ENCODE data around the gene CRTAC1.

CRTAC1 gene

GRCh38 chr10:97891497-97892167 lies 138.8 kb downstream of the CRTAC1 start:
- H3K9me3 Mint-ChIP-seq = no peaks in the 10 kb centered on the region
- no peak overlapping the region for H3K27ac Mint-ChIP-seq
- peaks cover 24 to 27% of the 10 kb centered on the region in 2 donors for H3K27me3 Mint-ChIP-seq
- H3K36me3 Mint-ChIP-seq (ENCODE audit: insufficient read depth) = no peaks in the 10 kb centered on the region
- H3K4me3 Mint-ChIP-seq = no peak overlapping the region
- ATAC-seq (replicated peaks) = no peak
- no peak for DNase-seq
- H3K4me1 Mint-ChIP-seq (ENCODE audit: low read depth in 2 of 2) = peaks cover 0 to 11% of the 10 kb centered on the region in 2 donors

- Mint-ChIP-seq H3K9me3 (no peaks in the 10 kb centered on the region), H3K27me3 (peaks cover 11% of the 10 kb centered on the region in 2 donors), H3K4me1 (ENCODE audit: low read depth in 2 of 2) (peaks cover 0 to 11% of the 10 kb centered on the region in 2 donors), H3K36me3 (ENCODE audit: insufficient read depth) (no peaks in the 10 kb centered on the region), H3K4me3 (peak overlapping the region in 1 of 2 donors; percentile 62), H3K27ac (peak overlapping the region in 1 of 2 donors; percentile 89)
- DNase-seq (peak in 2 of 3 experiments; percentile 66 to 71), ATAC-seq (replicated peaks) (peak; percentile 96)
Measured at GRCh38 chr10:97889461-97890265, 140.8 kb downstream of the CRTAC1 start.

GRCh38 chr10:97888641-97889262 lies 141.7 kb downstream of the CRTAC1 start:
- Mint-ChIP-seq H3K27ac (peak overlapping the region in 1 of 2 donors; percentile 89), H3K4me1 (ENCODE audit: low read depth in 2 of 2) (peaks cover 0 to 11% of the 10 kb centered on the region in 2 donors), H3K4me3 (peak overlapping the region in 1 of 2 donors; percentile 62), H3K36me3 (ENCODE audit: insufficient read depth) (no peaks in the 10 kb centered on the region), H3K9me3 (no peaks in the 10 kb centered on the region), H3K27me3 (peaks cover 11% of the 10 kb centered on the region in 2 donors)
- no peak for DNase-seq
- ATAC-seq (replicated peaks) = no peak

- H3K27me3 Mint-ChIP-seq = peaks cover 11% of the 10 kb centered on the region in 2 donors
- H3K4me1 Mint-ChIP-seq (ENCODE audit: low read depth in 2 of 2) = peaks cover 0 to 11% of the 10 kb centered on the region in 2 donors
- H3K9me3 Mint-ChIP-seq = no peaks in the 10 kb centered on the region
- H3K4me3 Mint-ChIP-seq = no peak overlapping the region
- no peak for DNase-seq
- peak overlapping the region in 1 of 2 donors; percentile 71 for H3K27ac Mint-ChIP-seq
- H3K36me3 Mint-ChIP-seq (ENCODE audit: insufficient read depth) = no peaks in the 10 kb centered on the region
- ATAC-seq (replicated peaks) = no peak
Measured at GRCh38 chr10:97888134-97888533, 142.3 kb downstream of the CRTAC1 start.

- Mint-ChIP-seq H3K4me1 (ENCODE audit: low read depth in 2 of 2) (peaks cover 1 to 19% of the 10 kb centered on the region in 2 donors), H3K4me3 (no peak overlapping the region)
- ATAC-seq (replicated peaks) = no peak
Measured at GRCh38 chr10:97887399-97887798, 143.0 kb downstream of the CRTAC1 start.

GRCh38 chr10:97886286-97886685 lies 144.1 kb downstream of the CRTAC1 start:
- peaks cover 4 to 25% of the 10 kb centered on the region in 2 donors for H3K4me1 Mint-ChIP-seq (ENCODE audit: low read depth in 2 of 2)
- peaks cover 18 to 25% of the 10 kb centered on the region in 2 donors for H3K27me3 Mint-ChIP-seq
- H3K4me3 Mint-ChIP-seq = no peak overlapping the region
- DNase-seq = no peak
- H3K9me3 Mint-ChIP-seq = no peaks in the 10 kb centered on the region
- H3K27ac Mint-ChIP-seq = no peak overlapping the region
- H3K36me3 Mint-ChIP-seq (ENCODE audit: insufficient read depth) = no peaks in the 10 kb centered on the region
- ATAC-seq (replicated peaks) = no peak

More at GRCh38 chr10:97887399-97887798, 143.0 kb downstream of the CRTAC1 start:
- Mint-ChIP-seq H3K27ac (no peak overlapping the region), H3K9me3 (no peaks in the 10 kb centered on the region), H3K27me3 (peaks cover 11 to 14% of the 10 kb centered on the region in 2 donors), H3K36me3 (ENCODE audit: insufficient read depth) (no peaks in the 10 kb centered on the region)
- DNase-seq = no peak

GRCh38 chr10:97883092-97883485 lies 147.3 kb downstream of the CRTAC1 start:
- Mint-ChIP-seq H3K27ac (no peak overlapping the region), H3K4me3 (no peak overlapping the region), H3K27me3 (peaks cover 19 to 21% of the 10 kb centered on the region in 2 donors), H3K9me3 (no peaks in the 10 kb centered on the region), H3K36me3 (ENCODE audit: insufficient read depth) (no peaks in the 10 kb centered on the region), H3K4me1 (ENCODE audit: low read depth in 2 of 2) (peaks cover 4 to 17% of the 10 kb centered on the region in 2 donors)
- ATAC-seq (replicated peaks) = no peak
- DNase-seq = no peak

- ATAC-seq (replicated peaks) (peak; percentile 61), DNase-seq (no peak)
- peaks cover 4 to 14% of the 10 kb centered on the region in 2 donors for H3K4me1 Mint-ChIP-seq (ENCODE audit: low read depth in 2 of 2)
- no peaks in the 10 kb centered on the region for H3K9me3 Mint-ChIP-seq
- peaks cover 16% of the 10 kb centered on the region in 2 donors for H3K27me3 Mint-ChIP-seq
- peak overlapping the region in 1 of 2 donors; percentile 13 for H3K4me3 Mint-ChIP-seq
- no peaks in the 10 kb centered on the region for H3K36me3 Mint-ChIP-seq (ENCODE audit: insufficient read depth)
- H3K27ac Mint-ChIP-seq = peak overlapping the region in 1 of 2 donors; percentile 33
Measured at GRCh38 chr10:97882142-97883091, 148.0 kb downstream of the CRTAC1 start.

- Mint-ChIP-seq H3K4me1 (ENCODE audit: low read depth in 2 of 2) (peaks cover 4 to 14% of the 10 kb centered on the region in 2 donors), H3K4me3 (no peak overlapping the region), H3K27me3 (peaks cover 16 to 23% of the 10 kb centered on the region in 2 donors), H3K27ac (no peak overlapping the region), H3K9me3 (no peaks in the 10 kb centered on the region), H3K36me3 (ENCODE audit: insufficient read depth) (no peaks in the 10 kb centered on the region)
- DNase-seq (no peak), ATAC-seq (replicated peaks) (no peak)
Measured at GRCh38 chr10:97880109-97880508, 150.3 kb downstream of the CRTAC1 start.

GRCh38 chr10:97879241-97879640 lies 151.2 kb downstream of the CRTAC1 start:
- Mint-ChIP-seq H3K27ac (no peak overlapping the region), H3K4me1 (ENCODE audit: low read depth in 2 of 2) (peaks cover 4 to 14% of the 10 kb centered on the region in 2 donors), H3K4me3 (no peak overlapping the region), H3K36me3 (ENCODE audit: insufficient read depth) (no peaks in the 10 kb centered on the region), H3K9me3 (no peaks in the 10 kb centered on the region), H3K27me3 (peaks cover 16 to 26% of the 10 kb centered on the region in 2 donors)
- ATAC-seq (replicated peaks) = no peak
- no peak for DNase-seq

GRCh38 chr10:97876402-97876801 lies 154.0 kb downstream of the CRTAC1 start:
- no peak for DNase-seq
- H3K4me1 Mint-ChIP-seq (ENCODE audit: low read depth in 2 of 2) = no peaks in the 10 kb centered on the region
- H3K9me3 Mint-ChIP-seq = no peaks in the 10 kb centered on the region
- no peak overlapping the region for H3K4me3 Mint-ChIP-seq
- ATAC-seq (replicated peaks) = no peak
- H3K36me3 Mint-ChIP-seq (ENCODE audit: insufficient read depth) = no peaks in the 10 kb centered on the region
- no peak overlapping the region for H3K27ac Mint-ChIP-seq
- peaks cover 10 to 13% of the 10 kb centered on the region in 2 donors for H3K27me3 Mint-ChIP-seq

GRCh38 chr10:97875391-97875790 lies 155.0 kb downstream of the CRTAC1 start:
- Mint-ChIP-seq H3K27me3 (peaks cover 5 to 9% of the 10 kb centered on the region in 2 donors), H3K27ac (no peak overlapping the region), H3K36me3 (ENCODE audit: insufficient read depth) (no peaks in the 10 kb centered on the region), H3K4me3 (no peak overlapping the region), H3K9me3 (no peaks in the 10 kb centered on the region), H3K4me1 (ENCODE audit: low read depth in 2 of 2) (no peaks in the 10 kb centered on the region)
- no peak for DNase-seq
- no peak for ATAC-seq (replicated peaks)
